ENCODE data around the gene OR6Y1.

Gene OR6Y1

GRCh38 chr1:158506369-158506987 is 47.7 kb downstream of the OR6Y1 start:
- DNase-seq (ENCODE audit: low read depth), result peak; percentile 4

GRCh38 chr1:158496374-158496773 is 57.8 kb downstream of the OR6Y1 start:
- no peak for DNase-seq (ENCODE audit: low read depth)

- DNase-seq (ENCODE audit: low read depth), result no peak
These were observed 59.4 kb downstream of the OR6Y1 start for GRCh38 chr1:158494796-158495195.

Data from stimulated activated CD8-positive, alpha-beta memory T cell treated with anti-CD3 and anti-CD28 coated beads, Interleukin-4, amount 100 ng/mL, for 24 hours (primary cell).